GM12878 (cell line): ENCODE measurements around the gene CRAT. TPM values are rescaled to one million over a fixed set of nuclear protein-coding genes. Genes with fewer than 3 reads are reported as not detected.

ENCODE experiments used
- ATAC-seq: fragments of 200-7000 bp; cut with Tn5 transposase; 3 replicates; pipeline ENCODE4 v1.9.1; 2020; ENCODE audit warnings: mild to moderate bottlenecking, moderate library complexity
- BruUV-seq: library from RNA; stranded (reverse); fragments of 400-500 nt; replicated peaks from 2 replicates; lab custom pipeline; 2021; lab: Mats Ljungman, UMichigan
- CTCF ChIA-PET: fragments of 300-600 bp; sonication (Branson Sonifier 250); formaldehyde crosslinking; extraction: SDS; loops from one replicate; lab custom pipeline; 2021; ENCODE audit warnings: inconsistent platforms; lab: Yijun Ruan, JAX
- POLR2A ChIA-PET: fragments of 350-600 bp; formaldehyde crosslinking; extraction: SDS; loops from one replicate; lab custom pipeline; 2021; ENCODE audit warnings: inconsistent platforms; lab: Charles Lee
- RAD21 ChIA-PET: fragments of 300-600 bp; sonication (Branson Sonifier 250); formaldehyde crosslinking; loops from one replicate; lab custom pipeline; 2023; ENCODE audit warnings: antibody characterized with exemption; ENCODE audit not compliant: unreplicated experiment; lab: Charles Lee
- SMC1A ChIA-PET: fragments of 300-600 bp; sonication (Branson Sonifier 250); formaldehyde crosslinking; loops from one replicate; lab custom pipeline; 2023; ENCODE audit not compliant: unreplicated experiment, uncharacterized antibody; lab: Charles Lee
- DNase-seq: peaks from one replicate; pipeline ENCODE4 v3.0.0-alpha.2; 2011; ENCODE audit warnings: low read depth, low spot score
- FAIRE-seq: peaks from 3 replicates; lab custom pipeline; 2011; peaks lifted over from hg19 to GRCh38; lab: Jason Lieb, UNC
- H2AFZ ChIP-seq: 2 replicates; pipeline ENCODE4 v1.6.0; 2011; ENCODE audit warnings: low read depth, low read length, control low read depth; ENCODE audit not compliant: control insufficient read depth
- H3K27ac ChIP-seq: 2 replicates; pipeline ENCODE4 v1.5.1; 2011; ENCODE audit warnings: control low read depth; ENCODE audit not compliant: control insufficient read depth, insufficient read depth
- H3K27me3 ChIP-seq, 2 experiments: replicated peaks in 1 of 2; 2 replicates each; pipeline versions ENCODE4 v1.6.0 to v1.6.1; 2011; ENCODE audit warnings: low read length in 1 of 2; ENCODE audit not compliant: control insufficient read depth in 2 of 2, insufficient read depth in 2 of 2
- H3K36me3 ChIP-seq, 2 experiments: 2 replicates each; pipeline ENCODE4 v1.5.1; 2011; ENCODE audit warnings: low read length in 1 of 2; ENCODE audit not compliant: control insufficient read depth in 2 of 2, insufficient read depth in 2 of 2
- H3K4me1 ChIP-seq: 2 replicates; pipeline ENCODE4 v1.6.1; 2011; ENCODE audit warnings: mild to moderate bottlenecking, low read length, moderate library complexity, mixed read lengths; ENCODE audit not compliant: control insufficient read depth, insufficient read depth
- H3K4me2 ChIP-seq: 2 replicates; pipeline ENCODE4 v1.6.0; 2011; ENCODE audit warnings: control low read depth; ENCODE audit not compliant: control insufficient read depth, insufficient read depth
- H3K4me3 ChIP-seq: fragments of 200-600 bp; sonication (generic); 2 replicates; pipeline ENCODE4 v1.5.1; 2016
- H3K79me2 ChIP-seq: 2 replicates; pipeline ENCODE4 v1.6.0; 2011; ENCODE audit warnings: low read length; ENCODE audit not compliant: control insufficient read depth, insufficient read depth
- H3K9ac ChIP-seq: 2 replicates; pipeline ENCODE4 v1.8.0; 2011; ENCODE audit warnings: low read length, control low read depth, mixed read lengths; ENCODE audit not compliant: control insufficient read depth, insufficient read depth
- H3K9me3 ChIP-seq: replicated peaks from 3 replicates; pipeline ENCODE4 v1.5.1; 2011; ENCODE audit warnings: mild to moderate bottlenecking, low read length; ENCODE audit not compliant: control insufficient read depth, insufficient read depth
- H4K20me1 ChIP-seq: 2 replicates; pipeline ENCODE4 v1.6.0; 2011; ENCODE audit not compliant: control insufficient read depth, insufficient read depth
- ATF3 ChIP-seq: IDR thresholded peaks from 2 replicates; pipeline ENCODE4 v1.6.1; 2011; ENCODE audit warnings: low read depth, mild to moderate bottlenecking, low read length, moderate library complexity, borderline replicate concordance; ENCODE audit errors: extremely low read depth
- BCLAF1 ChIP-seq: fragments of 450-650 bp; IDR thresholded peaks from 2 replicates; pipeline ENCODE4 v1.6.1; 2017; ENCODE audit warnings: antibody characterized with exemption, mild to moderate bottlenecking, moderate library complexity
- GATAD2B ChIP-seq: fragments of 450-650 bp; conservative IDR thresholded peaks from 2 replicates; pipeline ENCODE4 v1.6.1; 2017; ENCODE audit warnings: low read depth, mild to moderate bottlenecking, moderate library complexity
- JUND ChIP-seq: IDR thresholded peaks from 2 replicates; pipeline ENCODE4 v1.6.1; 2012; ENCODE audit warnings: low read depth, mild to moderate bottlenecking, low read length, improper control_type of control experiment, moderate library complexity
- MAX ChIP-seq: IDR thresholded peaks from 2 replicates; pipeline ENCODE4 v1.6.1; 2012; ENCODE audit warnings: low read depth, low read length, improper control_type of control experiment
- MXI1 ChIP-seq: fragments of 150-350 bp; IDR thresholded peaks from 2 replicates; pipeline ENCODE4 v1.6.1; 2011; ENCODE audit warnings: low read depth, mild to moderate bottlenecking, inconsistent platforms, low read length, improper control_type of control experiment
- MYC ChIP-seq: IDR thresholded peaks from 2 replicates; pipeline ENCODE4 v1.6.1; 2011; ENCODE audit warnings: mild to moderate bottlenecking, low read length, moderate library complexity, inconsistent platforms; ENCODE audit not compliant: insufficient read depth, insufficient replicate concordance, insufficient read length, severe bottlenecking
- PAX5 ChIP-seq: IDR thresholded peaks from 2 replicates; pipeline ENCODE4 v1.6.1; 2011; ENCODE audit warnings: low read depth, low read length, borderline replicate concordance
- TARDBP ChIP-seq: IDR thresholded peaks from 2 replicates; pipeline ENCODE4 v1.6.1; 2016; ENCODE audit warnings: borderline replicate concordance
- WGBS: methylation state at CpG from one replicate; pipeline ENCODE4 v1.1.6; 2016; ENCODE audit warnings: low lambda C conversion rate; ENCODE audit not compliant: insufficient replicate concordance, insufficient coverage; ENCODE audit errors: missing lambda C conversion rate; 5-methylcytosine and 5-hydroxymethylcytosine counted together
- in situ Hi-C: fragments of 300-500 bp; cut with MboI; formaldehyde crosslinking; loops from 9 replicates; pipeline ENCODE4 v1.14.3; 2018; ENCODE audit warnings: mixed read lengths
- intact Hi-C: fragments of 100-400 bp; cut with micrococcal nuclease; formaldehyde crosslinking; loops from one replicate; pipeline ENCODE4 v1.14.2; 2022; ENCODE audit not compliant: unreplicated experiment
- polyA plus RNA-seq, 11 experiments: library from polyadenylated mRNA; depleted of rRNA in 4 of 11; unstranded in 6 of 11; stranded (reverse) in 5 of 11; fragments of >200 nt; fragmentation: Nextera tagmentation in 4 of 11; fragmentation: Illumina TruSeq in 1 of 11; extraction: Ambion mirVana in 4 of 11; extraction: Trizol in 1 of 11; gene quantifications; 1 replicate in 1 of 11; 2 replicates in 10 of 11; pipeline versions ENCODE4 v1.2.1 to v1.2.3, GENCODE V29; 2011 to 2016; ENCODE audit warnings: inconsistent platforms in 2 of 11, missing spikeins in 2 of 11, low read depth in 1 of 11
- total RNA-seq, 4 experiments: library from RNA; depleted of rRNA in 3 of 4; stranded (reverse); fragments of >200 nt in 3 of 4; fragmentation: Illumina TruSeq in 1 of 4; extraction: Trizol in 1 of 4; gene quantifications; 2 replicates each; pipeline versions ENCODE4 v1.2.1 to v1.2.3, GENCODE V29; 2013 to 2021

CRAT gene
- total and polyA plus RNA-seq, 10 of the 15 experiments (the other 5 are each of a cell fraction or from before 2014, with no cell fraction given), result 0.10 to 3.4 (median 1.8) TPM

- TF ChIP-seq TARDBP (no peak), PAX5 (no peak), BCLAF1 (no peak), MYC (no peak), MXI1 (no peak), JUND (no peak), ATF3 (no peak), GATAD2B (no peak), MAX (no peak)
- ChIA-PET SMC1A (no interaction called here), POLR2A (interaction anchor here (0.5 to 0.6 kb wide), 3 partner anchors 31 to 797 kb away, joined by 3 to 5 read pairs (median 3); no protein-coding TSS in a partner anchor), CTCF (no interaction called here), RAD21 (no interaction called here)
- Histone ChIP-seq H3K9me3 (no peaks in the 10 kb centered on the region), H3K4me2 (no peak overlapping the region), H3K9ac (no peak overlapping the region), H3K27me3 (no peaks in the 10 kb centered on the region), H3K79me2 (no peaks in the 10 kb centered on the region), H3K4me1 (no peaks in the 10 kb centered on the region), H4K20me1 (no peaks in the 10 kb centered on the region), H3K36me3 (peaks cover 7 to 10% of the 10 kb centered on the region in 2 experiments; a peak in 3 of 4 replicates), H3K27ac (no peak overlapping the region), H2AFZ (no peak overlapping the region), H3K4me3 (no peak overlapping the region)
- DNase-seq (no peak), ATAC-seq (no peak), FAIRE-seq (no peak)
- in situ Hi-C loops, result no loop called here
- no TSS peak for BruUV-seq
- intact Hi-C loops, result no loop called here
- 94% methylated on average over 37 of the region's 37 CpGs for WGBS
Measured at GRCh38 chr9:129059796-129060785, 50.5 kb downstream of the CRAT start.
